Measurements from ENCODE around the gene DBNL.
"Not testable (repeated sequence)": the region's sequence is repeated elsewhere in the genome, so short reads cannot be mapped to it uniquely, and the experiment has no call there.

DNA sequence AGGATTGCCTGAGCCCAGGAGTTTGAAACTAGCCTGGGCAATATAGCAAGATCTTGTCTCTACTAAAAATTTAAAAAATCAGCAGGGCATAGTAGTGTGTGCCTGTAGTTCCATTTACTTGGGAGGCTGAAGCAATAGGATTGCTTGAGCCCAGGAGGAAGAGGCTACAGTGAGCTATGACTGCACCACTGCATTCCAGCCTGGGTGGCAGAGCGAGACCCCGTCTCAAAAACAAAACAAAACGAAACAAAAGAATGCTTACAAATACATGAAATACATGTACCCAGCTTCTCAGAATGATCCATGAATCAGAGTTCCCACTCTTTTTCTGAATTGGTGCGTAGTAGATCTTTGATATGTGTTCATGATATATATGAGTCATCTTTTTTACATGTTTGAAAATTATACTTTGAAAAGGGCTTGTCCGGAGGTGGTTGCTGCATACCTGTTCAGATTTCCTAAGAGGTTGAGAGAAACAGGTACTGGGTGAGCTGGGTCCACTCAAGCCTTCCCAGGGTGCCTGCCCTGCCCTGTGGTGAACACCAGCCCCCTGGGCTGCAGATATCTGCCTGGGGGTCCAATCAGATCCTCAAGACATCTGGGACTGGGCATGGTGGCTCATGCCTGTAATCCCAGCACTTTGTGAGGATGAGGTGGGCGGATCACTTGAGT, 21.6 kb upstream of the DBNL start:
- TF ChIP-seq, protein P1, sequence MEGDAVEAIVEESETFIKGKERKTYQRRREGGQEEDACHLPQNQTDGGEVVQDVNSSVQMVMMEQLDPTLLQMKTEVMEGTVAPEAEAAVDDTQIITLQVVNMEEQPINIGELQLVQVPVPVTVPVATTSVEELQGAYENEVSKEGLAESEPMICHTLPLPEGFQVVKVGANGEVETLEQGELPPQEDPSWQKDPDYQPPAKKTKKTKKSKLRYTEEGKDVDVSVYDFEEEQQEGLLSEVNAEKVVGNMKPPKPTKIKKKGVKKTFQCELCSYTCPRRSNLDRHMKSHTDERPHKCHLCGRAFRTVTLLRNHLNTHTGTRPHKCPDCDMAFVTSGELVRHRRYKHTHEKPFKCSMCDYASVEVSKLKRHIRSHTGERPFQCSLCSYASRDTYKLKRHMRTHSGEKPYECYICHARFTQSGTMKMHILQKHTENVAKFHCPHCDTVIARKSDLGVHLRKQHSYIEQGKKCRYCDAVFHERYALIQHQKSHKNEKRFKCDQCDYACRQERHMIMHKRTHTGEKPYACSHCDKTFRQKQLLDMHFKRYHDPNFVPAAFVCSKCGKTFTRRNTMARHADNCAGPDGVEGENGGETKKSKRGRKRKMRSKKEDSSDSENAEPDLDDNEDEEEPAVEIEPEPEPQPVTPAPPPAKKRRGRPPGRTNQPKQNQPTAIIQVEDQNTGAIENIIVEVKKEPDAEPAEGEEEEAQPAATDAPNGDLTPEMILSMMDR (IDR thresholded peaks at IDR 0.05), result not testable (repeated sequence)
- TF ChIP-seq EZH2 (IDR thresholded peaks at IDR 0.05; ENCODE audit: borderline replicate concordance, insufficient read depth, low read depth, low read length, poor library complexity, severe bottlenecking), result not testable (repeated sequence)
